NT2/D1 (cell line): ENCODE measurements around the gene ISOC1.

ENCODE experiments used
- SUZ12 ChIP-seq: IDR thresholded peaks from 2 replicates; pipeline ENCODE4 v1.6.1; 2011; ENCODE audit not compliant: insufficient read length, insufficient read depth; ENCODE audit errors: extremely low read depth
- YY1 ChIP-seq: IDR thresholded peaks from 2 replicates; pipeline ENCODE4 v1.6.1; 2011; ENCODE audit not compliant: insufficient read length, insufficient read depth
- ZNF274 ChIP-seq: IDR thresholded peaks from 2 replicates; pipeline ENCODE4 v1.6.1; 2011; ENCODE audit warnings: mild to moderate bottlenecking, low read depth, low read length

DNA sequence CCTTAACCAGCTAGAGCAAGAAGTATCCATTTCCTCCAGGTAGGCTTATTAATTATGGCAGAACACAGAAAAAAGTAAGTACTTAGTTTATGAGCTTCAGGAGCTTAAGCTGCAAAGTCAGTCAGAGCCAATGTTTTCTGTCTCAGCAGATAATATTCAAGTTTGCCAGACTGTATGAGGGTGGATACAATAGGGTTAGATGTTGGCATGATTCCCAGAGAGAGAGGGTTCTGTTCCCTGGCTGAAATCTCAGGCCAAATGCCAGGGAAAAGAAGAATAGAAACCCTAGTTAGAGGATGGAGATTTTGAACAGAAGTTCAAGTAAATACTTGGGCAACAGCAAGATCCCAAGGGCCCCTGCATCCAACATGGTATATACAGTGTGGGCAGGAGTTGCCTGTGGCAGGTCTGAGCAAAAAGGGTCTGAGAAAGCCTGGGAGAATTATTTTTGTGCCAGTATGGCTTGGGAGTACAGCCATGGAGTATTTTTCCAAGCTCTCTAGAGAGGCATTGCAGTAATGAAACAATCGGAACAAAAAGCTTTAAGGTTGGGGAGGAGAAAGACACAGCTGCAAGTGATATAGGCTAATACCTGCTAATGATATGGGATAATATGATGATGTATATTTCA lies 31.0 kb upstream of the ISOC1 start:
- TF ChIP-seq ZNF274, result no peak
- TF ChIP-seq YY1, result no peak
- TF ChIP-seq SUZ12, result no peak
